ENCODE measurements around the gene MATN4. TPM values are rescaled to one million over a fixed set of nuclear protein-coding genes. Genes with fewer than 3 reads are reported as not detected.

Gene MATN4
- total and polyA plus RNA-seq, 2 of the 13 experiments (the other 11 are each of a cell fraction or from before 2014, with no cell fraction given) = not detected

GRCh38 chr20:45347936-45348778, 40.1 kb upstream of the MATN4 start, which contains the start of gene SDC4 (continued):
- TF ChIP-seq, protein P1, sequence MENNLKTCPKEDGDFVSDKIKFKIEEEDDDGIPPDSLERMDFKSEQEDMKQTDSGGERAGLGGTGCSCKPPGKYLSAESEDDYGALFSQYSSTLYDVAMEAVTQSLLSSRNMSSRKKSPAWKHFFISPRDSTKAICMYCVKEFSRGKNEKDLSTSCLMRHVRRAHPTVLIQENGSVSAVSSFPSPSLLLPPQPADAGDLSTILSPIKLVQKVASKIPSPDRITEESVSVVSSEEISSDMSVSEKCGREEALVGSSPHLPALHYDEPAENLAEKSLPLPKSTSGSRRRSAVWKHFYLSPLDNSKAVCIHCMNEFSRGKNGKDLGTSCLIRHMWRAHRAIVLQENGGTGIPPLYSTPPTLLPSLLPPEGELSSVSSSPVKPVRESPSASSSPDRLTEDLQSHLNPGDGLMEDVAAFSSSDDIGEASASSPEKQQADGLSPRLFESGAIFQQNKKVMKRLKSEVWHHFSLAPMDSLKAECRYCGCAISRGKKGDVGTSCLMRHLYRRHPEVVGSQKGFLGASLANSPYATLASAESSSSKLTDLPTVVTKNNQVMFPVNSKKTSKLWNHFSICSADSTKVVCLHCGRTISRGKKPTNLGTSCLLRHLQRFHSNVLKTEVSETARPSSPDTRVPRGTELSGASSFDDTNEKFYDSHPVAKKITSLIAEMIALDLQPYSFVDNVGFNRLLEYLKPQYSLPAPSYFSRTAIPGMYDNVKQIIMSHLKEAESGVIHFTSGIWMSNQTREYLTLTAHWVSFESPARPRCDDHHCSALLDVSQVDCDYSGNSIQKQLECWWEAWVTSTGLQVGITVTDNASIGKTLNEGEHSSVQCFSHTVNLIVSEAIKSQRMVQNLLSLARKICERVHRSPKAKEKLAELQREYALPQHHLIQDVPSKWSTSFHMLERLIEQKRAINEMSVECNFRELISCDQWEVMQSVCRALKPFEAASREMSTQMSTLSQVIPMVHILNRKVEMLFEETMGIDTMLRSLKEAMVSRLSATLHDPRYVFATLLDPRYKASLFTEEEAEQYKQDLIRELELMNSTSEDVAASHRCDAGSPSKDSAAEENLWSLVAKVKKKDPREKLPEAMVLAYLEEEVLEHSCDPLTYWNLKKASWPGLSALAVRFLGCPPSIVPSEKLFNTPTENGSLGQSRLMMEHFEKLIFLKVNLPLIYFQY (CRISPR knock-in tag; IDR thresholded peaks at IDR 0.05; ENCODE audit: borderline replicate concordance) = no peak
- TF ChIP-seq, protein P2, sequence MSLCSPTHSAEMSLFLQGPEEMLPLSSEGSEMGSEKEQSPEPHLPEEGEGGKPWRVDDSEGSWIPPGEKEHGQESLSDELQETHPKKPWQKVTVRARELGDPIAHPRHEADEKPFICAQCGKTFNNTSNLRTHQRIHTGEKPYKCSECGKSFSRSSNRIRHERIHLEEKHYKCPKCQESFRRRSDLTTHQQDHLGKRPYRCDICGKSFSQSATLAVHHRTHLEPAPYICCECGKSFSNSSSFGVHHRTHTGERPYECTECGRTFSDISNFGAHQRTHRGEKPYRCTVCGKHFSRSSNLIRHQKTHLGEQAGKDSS (CRISPR knock-in tag; IDR thresholded peaks at IDR 0.05; ENCODE audit: borderline replicate concordance, low read depth) = peak; percentile 89; the same call in 1 of the 2 replicates
- TF ChIP-seq FOXJ3 (CRISPR knock-in tag; IDR thresholded peaks at IDR 0.05; ENCODE audit: borderline replicate concordance) = no peak
- TF ChIP-seq, protein P3, sequence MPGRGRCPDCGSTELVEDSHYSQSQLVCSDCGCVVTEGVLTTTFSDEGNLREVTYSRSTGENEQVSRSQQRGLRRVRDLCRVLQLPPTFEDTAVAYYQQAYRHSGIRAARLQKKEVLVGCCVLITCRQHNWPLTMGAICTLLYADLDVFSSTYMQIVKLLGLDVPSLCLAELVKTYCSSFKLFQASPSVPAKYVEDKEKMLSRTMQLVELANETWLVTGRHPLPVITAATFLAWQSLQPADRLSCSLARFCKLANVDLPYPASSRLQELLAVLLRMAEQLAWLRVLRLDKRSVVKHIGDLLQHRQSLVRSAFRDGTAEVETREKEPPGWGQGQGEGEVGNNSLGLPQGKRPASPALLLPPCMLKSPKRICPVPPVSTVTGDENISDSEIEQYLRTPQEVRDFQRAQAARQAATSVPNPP (CRISPR knock-in tag; IDR thresholded peaks at IDR 0.05) = no peak; the same call in 1 of the 2 replicates
- TF ChIP-seq, protein P4, sequence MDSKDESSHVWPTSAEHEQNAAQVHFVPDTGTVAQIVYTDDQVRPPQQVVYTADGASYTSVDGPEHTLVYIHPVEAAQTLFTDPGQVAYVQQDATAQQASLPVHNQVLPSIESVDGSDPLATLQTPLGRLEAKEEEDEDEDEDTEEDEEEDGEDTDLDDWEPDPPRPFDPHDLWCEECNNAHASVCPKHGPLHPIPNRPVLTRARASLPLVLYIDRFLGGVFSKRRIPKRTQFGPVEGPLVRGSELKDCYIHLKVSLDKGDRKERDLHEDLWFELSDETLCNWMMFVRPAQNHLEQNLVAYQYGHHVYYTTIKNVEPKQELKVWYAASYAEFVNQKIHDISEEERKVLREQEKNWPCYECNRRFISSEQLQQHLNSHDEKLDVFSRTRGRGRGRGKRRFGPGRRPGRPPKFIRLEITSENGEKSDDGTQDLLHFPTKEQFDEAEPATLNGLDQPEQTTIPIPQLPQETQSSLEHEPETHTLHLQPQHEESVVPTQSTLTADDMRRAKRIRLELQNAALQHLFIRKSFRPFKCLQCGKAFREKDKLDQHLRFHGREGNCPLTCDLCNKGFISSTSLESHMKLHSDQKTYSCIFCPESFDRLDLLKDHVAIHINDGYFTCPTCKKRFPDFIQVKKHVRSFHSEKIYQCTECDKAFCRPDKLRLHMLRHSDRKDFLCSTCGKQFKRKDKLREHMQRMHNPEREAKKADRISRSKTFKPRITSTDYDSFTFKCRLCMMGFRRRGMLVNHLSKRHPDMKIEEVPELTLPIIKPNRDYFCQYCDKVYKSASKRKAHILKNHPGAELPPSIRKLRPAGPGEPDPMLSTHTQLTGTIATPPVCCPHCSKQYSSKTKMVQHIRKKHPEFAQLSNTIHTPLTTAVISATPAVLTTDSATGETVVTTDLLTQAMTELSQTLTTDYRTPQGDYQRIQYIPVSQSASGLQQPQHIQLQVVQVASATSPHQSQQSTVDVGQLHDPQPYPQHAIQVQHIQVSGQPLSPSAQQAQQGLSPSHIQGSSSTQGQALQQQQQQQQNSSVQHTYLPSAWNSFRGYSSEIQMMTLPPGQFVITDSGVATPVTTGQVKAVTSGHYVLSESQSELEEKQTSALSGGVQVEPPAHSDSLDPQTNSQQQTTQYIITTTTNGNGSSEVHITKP (CRISPR knock-in tag; IDR thresholded peaks at IDR 0.05; ENCODE audit: low read depth) = peak; percentile 26; the same call in 1 of the 2 replicates
- peak; percentile 56 for TF ChIP-seq FOXA3 (CRISPR knock-in tag; IDR thresholded peaks at IDR 0.05)
- TF ChIP-seq RFX1 (IDR thresholded peaks at IDR 0.05) = no peak
- 0 out of 2 replicates have a peak, but pooled peaks have one; percentile 34 for TF ChIP-seq ZNF33B (CRISPR knock-in tag; IDR thresholded peaks at IDR 0.05)
- TF ChIP-seq SP2 (CRISPR knock-in tag; IDR thresholded peaks at IDR 0.05) = no peak
- peak; percentile 79; the same call in 1 of the 2 replicates for TF ChIP-seq E2F2 (CRISPR knock-in tag; IDR thresholded peaks at IDR 0.05; ENCODE audit: borderline replicate concordance)
- TF ChIP-seq, protein P5, sequence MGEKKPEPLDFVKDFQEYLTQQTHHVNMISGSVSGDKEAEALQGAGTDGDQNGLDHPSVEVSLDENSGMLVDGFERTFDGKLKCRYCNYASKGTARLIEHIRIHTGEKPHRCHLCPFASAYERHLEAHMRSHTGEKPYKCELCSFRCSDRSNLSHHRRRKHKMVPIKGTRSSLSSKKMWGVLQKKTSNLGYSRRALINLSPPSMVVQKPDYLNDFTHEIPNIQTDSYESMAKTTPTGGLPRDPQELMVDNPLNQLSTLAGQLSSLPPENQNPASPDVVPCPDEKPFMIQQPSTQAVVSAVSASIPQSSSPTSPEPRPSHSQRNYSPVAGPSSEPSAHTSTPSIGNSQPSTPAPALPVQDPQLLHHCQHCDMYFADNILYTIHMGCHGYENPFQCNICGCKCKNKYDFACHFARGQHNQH (CRISPR knock-in tag; IDR thresholded peaks at IDR 0.05) = peak; percentile 66; the same call in 1 of the 2 replicates
- no peak for TF ChIP-seq PRPF4 (IDR thresholded peaks at IDR 0.05; ENCODE audit: low read depth, low read length, poor library complexity, severe bottlenecking)
- TF ChIP-seq, protein P6, sequence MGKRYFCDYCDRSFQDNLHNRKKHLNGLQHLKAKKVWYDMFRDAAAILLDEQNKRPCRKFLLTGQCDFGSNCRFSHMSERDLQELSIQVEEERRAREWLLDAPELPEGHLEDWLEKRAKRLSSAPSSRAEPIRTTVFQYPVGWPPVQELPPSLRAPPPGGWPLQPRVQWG (CRISPR knock-in tag; IDR thresholded peaks at IDR 0.05; ENCODE audit: borderline replicate concordance, low read depth) = no peak
